SK-N-SH (cell line): ENCODE measurements around the gene CTNND1. TPM values are rescaled to one million over a fixed set of nuclear protein-coding genes. Genes with fewer than 3 reads are reported as not detected.

ENCODE experiments used
- CTCF ChIA-PET: fragments of 300-600, 350-600 bp; formaldehyde crosslinking; extraction: SDS; loops from one replicate; lab custom pipeline; 2021; lab: Yijun Ruan, JAX
- POLR2A ChIA-PET: fragments of 350-600 bp; sonication (Branson Sonifier 250); formaldehyde crosslinking; extraction: SDS; loops from one replicate; lab custom pipeline; 2020; ENCODE audit warnings: antibody characterized with exemption, inconsistent platforms; lab: Yijun Ruan, JAX
- DNase-seq: peaks from one replicate; pipeline ENCODE4 v3.0.0; 2012
- H2AFZ ChIP-seq: fragments of 200-600 bp; sonication (generic); 2 replicates; pipeline ENCODE4 v1.8.1; 2016; ENCODE audit warnings: antibody characterized with exemption, mild to moderate bottlenecking, low read depth
- H3F3A ChIP-seq: fragments of 200-600 bp; sonication (generic); replicated peaks from 2 replicates; pipeline ENCODE3; 2016; ENCODE audit warnings: antibody characterized with exemption, mild to moderate bottlenecking; ENCODE audit not compliant: insufficient read depth
- H3K27ac ChIP-seq, 2 experiments: fragments of 200-500 bp in 1 of 2; fragments of 200-600 bp in 1 of 2; sonication (Bioruptor generic) in 1 of 2; sonication (generic), shearing (Covaris generic) in 1 of 2; 2 replicates each; pipeline versions ENCODE4 v1.5.1 to v1.6.1; 2014 to 2016; ENCODE audit warnings: low read depth in 2 of 2, inconsistent platforms in 1 of 2, low read length in 1 of 2, mild to moderate bottlenecking in 1 of 2, mixed read lengths in 1 of 2
- H3K27me3 ChIP-seq: fragments of 200-600 bp; sonication (generic), shearing (Covaris generic); 2 replicates; pipeline ENCODE4 v1.6.1; 2016; ENCODE audit warnings: mixed run types; ENCODE audit not compliant: insufficient read depth
- H3K36me3 ChIP-seq, 2 experiments: fragments of 200-500 bp in 1 of 2; fragments of 200-600 bp in 1 of 2; sonication (Bioruptor generic) in 1 of 2; sonication (generic) in 1 of 2; replicated peaks in 1 of 2; 2 replicates each; pipeline versions ENCODE3 to v1.5.1; 2014 to 2016; ENCODE audit warnings: low read length in 1 of 2, mild to moderate bottlenecking in 1 of 2; ENCODE audit not compliant: insufficient read depth in 2 of 2, control insufficient read depth in 1 of 2
- H3K4me1 ChIP-seq, 2 experiments: fragments of 200-500 bp in 1 of 2; fragments of 200-600 bp in 1 of 2; sonication (Bioruptor generic) in 1 of 2; sonication (generic), shearing (Covaris generic) in 1 of 2; 2 replicates each; pipeline versions ENCODE4 v1.5.1 to v1.6.1; 2014 to 2016; ENCODE audit warnings: low read depth in 1 of 2, low read length in 1 of 2, mixed run types in 1 of 2; ENCODE audit not compliant: insufficient read depth in 2 of 2, control insufficient read depth in 1 of 2
- H3K4me2 ChIP-seq: fragments of 200-600 bp; sonication (generic), shearing (Covaris generic); 2 replicates; pipeline ENCODE4 v1.6.1; 2017; ENCODE audit warnings: mixed run types
- H3K4me3 ChIP-seq, 2 experiments: fragments of 200-500 bp in 1 of 2; fragments of 200-600 bp in 1 of 2; sonication (Bioruptor generic) in 1 of 2; sonication (generic), shearing (Covaris generic) in 1 of 2; 2 replicates each; pipeline versions ENCODE4 v1.5.1 to v1.8.1; 2014 to 2016; ENCODE audit warnings: low read depth in 2 of 2, inconsistent platforms in 1 of 2, low read length in 1 of 2, mild to moderate bottlenecking in 1 of 2, mixed read lengths in 1 of 2, moderate library complexity in 1 of 2
- H3K79me2 ChIP-seq: fragments of 200-600 bp; sonication (generic); 2 replicates; pipeline ENCODE4 v1.8.1; 2017; ENCODE audit warnings: mild to moderate bottlenecking; ENCODE audit not compliant: insufficient read depth
- H3K9ac ChIP-seq: fragments of 200-600 bp; sonication (generic); 2 replicates; pipeline ENCODE4 v1.6.1; 2017; ENCODE audit warnings: mixed run types
- H3K9me2 ChIP-seq: fragments of 200-600 bp; sonication (generic); 2 replicates; pipeline ENCODE4 v1.6.1; 2017; ENCODE audit warnings: mixed run types
- H3K9me3 ChIP-seq: fragments of 200-600 bp; sonication (generic); 2 replicates; pipeline ENCODE4 v1.6.1; 2017; ENCODE audit warnings: mixed run types, mild to moderate bottlenecking, moderate library complexity
- H4K20me1 ChIP-seq: fragments of 200-600 bp; sonication (generic); 2 replicates; pipeline ENCODE4 v1.6.1; 2017; ENCODE audit warnings: mild to moderate bottlenecking, mixed run types; ENCODE audit not compliant: insufficient read depth
- EZH2phosphoT487 ChIP-seq: fragments of 200-600 bp; sonication (generic); IDR thresholded peaks from 2 replicates; pipeline ENCODE4 v1.6.1; 2017; ENCODE audit warnings: low read depth, mixed run types, mild to moderate bottlenecking, antibody characterized with exemption, moderate library complexity, borderline replicate concordance
- FOXJ3 ChIP-seq: sonication (generic); formaldehyde crosslinking; IDR thresholded peaks from 2 replicates; pipeline ENCODE4 v1.5.1; 2020; ENCODE audit warnings: mild to moderate bottlenecking, missing genetic modification reagents
- FOXM1 ChIP-seq: IDR thresholded peaks from 2 replicates; pipeline ENCODE4 v1.4.0; 2012; ENCODE audit warnings: low read depth, mild to moderate bottlenecking
- GABPA ChIP-seq: IDR thresholded peaks from 2 replicates; pipeline ENCODE4 v1.4.0; 2012; ENCODE audit warnings: low read depth, mild to moderate bottlenecking
- MAX ChIP-seq: IDR thresholded peaks from 2 replicates; pipeline ENCODE4 v1.4.0; 2012; ENCODE audit warnings: low read depth
- MEF2A ChIP-seq: IDR thresholded peaks from 2 replicates; pipeline ENCODE4 v1.4.0; 2012; ENCODE audit warnings: low read depth, borderline replicate concordance
- MXI1 ChIP-seq: IDR thresholded peaks from 2 replicates; pipeline ENCODE4 v1.6.1; 2012; ENCODE audit warnings: mild to moderate bottlenecking, low read depth, low read length, improper control_type of control experiment
- NRF1 ChIP-seq: IDR thresholded peaks from 2 replicates; pipeline ENCODE4 v1.6.1; 2012; ENCODE audit warnings: low read depth, mild to moderate bottlenecking, low read length
- SIN3A ChIP-seq: IDR thresholded peaks from 2 replicates; pipeline ENCODE4 v1.6.1; 2012; ENCODE audit warnings: low read depth, mild to moderate bottlenecking, low read length, moderate library complexity, borderline replicate concordance
- SMC3 ChIP-seq: IDR thresholded peaks from 2 replicates; pipeline ENCODE4 v1.6.1; 2012; ENCODE audit warnings: low read depth, low read length, improper control_type of control experiment
- TCF12 ChIP-seq: IDR thresholded peaks from 2 replicates; pipeline ENCODE4 v1.4.0; 2012
- USF1 ChIP-seq: IDR thresholded peaks from 2 replicates; pipeline ENCODE4 v1.4.0; 2012; ENCODE audit warnings: low read depth, borderline replicate concordance
- USF2 ChIP-seq: fragments of 150-350 bp; IDR thresholded peaks from 2 replicates; pipeline ENCODE4 v1.6.1; 2017; ENCODE audit warnings: antibody characterized with exemption, low read length, low read depth, borderline replicate concordance
- WGBS: methylation state at CpG from one replicate; pipeline ENCODE4 v1.1.6; 2017; ENCODE audit warnings: low lambda C conversion rate; 5-methylcytosine and 5-hydroxymethylcytosine counted together
- polyA plus RNA-seq, 3 experiments: library from polyadenylated mRNA; depleted of rRNA; stranded (reverse); fragments of >200 nt; gene quantifications; 2 replicates each; pipeline ENCODE4 v1.2.3, GENCODE V29; 2012
- TF ChIP-seq, protein P1 (sequence below): IDR thresholded peaks from 2 replicates; pipeline ENCODE4 v1.6.1; 2012; ENCODE audit warnings: mild to moderate bottlenecking, low read depth, low read length, moderate library complexity
- TF ChIP-seq, protein P2 (sequence below): fragments of 200-600 bp; sonication (generic); IDR thresholded peaks from 2 replicates; pipeline ENCODE4 v1.6.1; 2017; ENCODE audit warnings: antibody characterized with exemption, mild to moderate bottlenecking, moderate library complexity
- TF ChIP-seq, protein P3 (sequence below): IDR thresholded peaks from 2 replicates; pipeline ENCODE4; 2012

The CTNND1 gene
- polyA plus RNA-seq, 1 of the 3 experiments (the other 2 are of a cell fraction), result 39.4 TPM

GRCh38 chr11:57804466-57804865, 42.9 kb downstream of the CTNND1 start:
- no peak for TF ChIP-seq GABPA
- TF ChIP-seq USF2, result no peak
- TF ChIP-seq SIN3A, result no peak
- TF ChIP-seq USF1, result no peak
- no peak for TF ChIP-seq FOXJ3 (CRISPR knock-in tag)
- no peak for TF ChIP-seq FOXM1
- TF ChIP-seq NRF1, result no peak
- no peak for TF ChIP-seq TCF12
- TF ChIP-seq MXI1, result no peak
- no peak for TF ChIP-seq MEF2A
- TF ChIP-seq EZH2phosphoT487, result no peak
- no peak for TF ChIP-seq MAX
- TF ChIP-seq, protein P1, sequence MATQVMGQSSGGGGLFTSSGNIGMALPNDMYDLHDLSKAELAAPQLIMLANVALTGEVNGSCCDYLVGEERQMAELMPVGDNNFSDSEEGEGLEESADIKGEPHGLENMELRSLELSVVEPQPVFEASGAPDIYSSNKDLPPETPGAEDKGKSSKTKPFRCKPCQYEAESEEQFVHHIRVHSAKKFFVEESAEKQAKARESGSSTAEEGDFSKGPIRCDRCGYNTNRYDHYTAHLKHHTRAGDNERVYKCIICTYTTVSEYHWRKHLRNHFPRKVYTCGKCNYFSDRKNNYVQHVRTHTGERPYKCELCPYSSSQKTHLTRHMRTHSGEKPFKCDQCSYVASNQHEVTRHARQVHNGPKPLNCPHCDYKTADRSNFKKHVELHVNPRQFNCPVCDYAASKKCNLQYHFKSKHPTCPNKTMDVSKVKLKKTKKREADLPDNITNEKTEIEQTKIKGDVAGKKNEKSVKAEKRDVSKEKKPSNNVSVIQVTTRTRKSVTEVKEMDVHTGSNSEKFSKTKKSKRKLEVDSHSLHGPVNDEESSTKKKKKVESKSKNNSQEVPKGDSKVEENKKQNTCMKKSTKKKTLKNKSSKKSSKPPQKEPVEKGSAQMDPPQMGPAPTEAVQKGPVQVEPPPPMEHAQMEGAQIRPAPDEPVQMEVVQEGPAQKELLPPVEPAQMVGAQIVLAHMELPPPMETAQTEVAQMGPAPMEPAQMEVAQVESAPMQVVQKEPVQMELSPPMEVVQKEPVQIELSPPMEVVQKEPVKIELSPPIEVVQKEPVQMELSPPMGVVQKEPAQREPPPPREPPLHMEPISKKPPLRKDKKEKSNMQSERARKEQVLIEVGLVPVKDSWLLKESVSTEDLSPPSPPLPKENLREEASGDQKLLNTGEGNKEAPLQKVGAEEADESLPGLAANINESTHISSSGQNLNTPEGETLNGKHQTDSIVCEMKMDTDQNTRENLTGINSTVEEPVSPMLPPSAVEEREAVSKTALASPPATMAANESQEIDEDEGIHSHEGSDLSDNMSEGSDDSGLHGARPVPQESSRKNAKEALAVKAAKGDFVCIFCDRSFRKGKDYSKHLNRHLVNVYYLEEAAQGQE, result no peak
- TF ChIP-seq, protein P2, sequence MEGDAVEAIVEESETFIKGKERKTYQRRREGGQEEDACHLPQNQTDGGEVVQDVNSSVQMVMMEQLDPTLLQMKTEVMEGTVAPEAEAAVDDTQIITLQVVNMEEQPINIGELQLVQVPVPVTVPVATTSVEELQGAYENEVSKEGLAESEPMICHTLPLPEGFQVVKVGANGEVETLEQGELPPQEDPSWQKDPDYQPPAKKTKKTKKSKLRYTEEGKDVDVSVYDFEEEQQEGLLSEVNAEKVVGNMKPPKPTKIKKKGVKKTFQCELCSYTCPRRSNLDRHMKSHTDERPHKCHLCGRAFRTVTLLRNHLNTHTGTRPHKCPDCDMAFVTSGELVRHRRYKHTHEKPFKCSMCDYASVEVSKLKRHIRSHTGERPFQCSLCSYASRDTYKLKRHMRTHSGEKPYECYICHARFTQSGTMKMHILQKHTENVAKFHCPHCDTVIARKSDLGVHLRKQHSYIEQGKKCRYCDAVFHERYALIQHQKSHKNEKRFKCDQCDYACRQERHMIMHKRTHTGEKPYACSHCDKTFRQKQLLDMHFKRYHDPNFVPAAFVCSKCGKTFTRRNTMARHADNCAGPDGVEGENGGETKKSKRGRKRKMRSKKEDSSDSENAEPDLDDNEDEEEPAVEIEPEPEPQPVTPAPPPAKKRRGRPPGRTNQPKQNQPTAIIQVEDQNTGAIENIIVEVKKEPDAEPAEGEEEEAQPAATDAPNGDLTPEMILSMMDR, result no peak
- TF ChIP-seq SMC3, result no peak
- TF ChIP-seq, protein P3, sequence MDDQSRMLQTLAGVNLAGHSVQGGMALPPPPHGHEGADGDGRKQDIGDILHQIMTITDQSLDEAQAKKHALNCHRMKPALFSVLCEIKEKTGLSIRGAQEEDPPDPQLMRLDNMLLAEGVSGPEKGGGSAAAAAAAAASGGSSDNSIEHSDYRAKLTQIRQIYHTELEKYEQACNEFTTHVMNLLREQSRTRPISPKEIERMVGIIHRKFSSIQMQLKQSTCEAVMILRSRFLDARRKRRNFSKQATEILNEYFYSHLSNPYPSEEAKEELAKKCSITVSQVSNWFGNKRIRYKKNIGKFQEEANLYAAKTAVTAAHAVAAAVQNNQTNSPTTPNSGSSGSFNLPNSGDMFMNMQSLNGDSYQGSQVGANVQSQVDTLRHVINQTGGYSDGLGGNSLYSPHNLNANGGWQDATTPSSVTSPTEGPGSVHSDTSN, result no peak
- DNase-seq, result no peak
- Histone ChIP-seq H4K20me1 (peaks cover 10% of the 10 kb centered on the region), H3K9ac (no peak overlapping the region), H3K9me3 (no peaks in the 10 kb centered on the region), H3K36me3 (peaks cover 67 to 79% of the 10 kb centered on the region in 2 experiments), H3K27me3 (no peaks in the 10 kb centered on the region), H3K4me2 (no peak overlapping the region), H2AFZ (no peak overlapping the region), H3K79me2 (peaks cover 40% of the 10 kb centered on the region), H3K27ac (no peak overlapping the region), H3K9me2 (no peaks in the 10 kb centered on the region), H3F3A (peaks cover 12% of the 10 kb centered on the region), H3K4me1 (peaks cover 5 to 18% of the 10 kb centered on the region in 2 experiments), H3K4me3 (no peak overlapping the region)
- 100% methylated on average over 3 of the region's 3 CpGs for WGBS
- ChIA-PET CTCF (interaction anchor here (7.4 kb wide), 1 partner anchor 58 kb away, joined by 142 read pairs; the partner anchor contains the start of genes BTBD18 and SELENOH), POLR2A (no interaction called here)
